ENCODE measurements around the gene MX2. TPM values are rescaled to one million over a fixed set of nuclear protein-coding genes. Genes with fewer than 3 reads are reported as not detected.

Gene MX2
- total and polyA plus RNA-seq, 4 donors: 0.69 to 4.7 (median 2.2) TPM

DNA sequence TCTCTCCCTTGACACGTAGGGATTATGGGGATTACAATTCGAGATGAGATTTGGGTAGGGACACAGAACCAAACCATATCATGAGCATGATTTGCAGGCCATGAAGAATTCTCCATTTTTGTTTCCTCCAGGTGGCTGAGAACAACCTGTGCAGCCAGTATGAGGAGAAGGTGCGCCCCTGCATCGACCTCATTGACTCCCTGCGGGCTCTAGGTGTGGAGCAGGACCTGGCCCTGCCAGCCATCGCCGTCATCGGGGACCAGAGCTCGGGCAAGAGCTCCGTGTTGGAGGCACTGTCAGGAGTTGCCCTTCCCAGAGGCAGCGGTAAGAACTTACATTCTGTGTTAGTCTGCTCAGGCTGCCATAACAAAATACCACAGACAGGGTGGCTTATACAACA, 73.9 kb downstream of the MX2 start:
- peak; percentile 13 for DNase-seq (ENCODE audit: low spot score)
- H3K4me1 ChIP-seq (ENCODE audit: control insufficient read depth in 4 of 4, insufficient read depth in 4 of 4, low read length in 3 of 4): peaks cover 0 to 3% (median 0%) of the 10 kb centered on the region in 4 donors
- no peak overlapping the region for H3K4me3 ChIP-seq (ENCODE audit: low read depth in 1 of 3, low read length in 3 of 3)
- peaks cover 0 to 5% (median 0%) of the 10 kb centered on the region in 4 donors for H3K9me3 ChIP-seq (ENCODE audit: control insufficient read depth in 4 of 4, low read length in 3 of 4)
- H3K36me3 ChIP-seq (ENCODE audit: control insufficient read depth in 4 of 4, insufficient read depth in 3 of 4, low read depth in 1 of 4, low read length in 3 of 4): peaks cover 21 to 75% (median 60%) of the 10 kb centered on the region in 4 donors
- no peak overlapping the region for H3K9ac ChIP-seq (ENCODE audit: low read depth in 1 of 2, low read length in 2 of 2)
- no peak for TF ChIP-seq FOXA1 (IDR thresholded peaks at IDR 0.05)
- no peak for TF ChIP-seq YY1 (IDR thresholded peaks at IDR 0.05)
- TF ChIP-seq, protein P1, sequence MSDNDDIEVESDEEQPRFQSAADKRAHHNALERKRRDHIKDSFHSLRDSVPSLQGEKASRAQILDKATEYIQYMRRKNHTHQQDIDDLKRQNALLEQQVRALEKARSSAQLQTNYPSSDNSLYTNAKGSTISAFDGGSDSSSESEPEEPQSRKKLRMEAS (IDR thresholded peaks at IDR 0.05): no peak
- no peak overlapping the region for H3K27ac ChIP-seq (ENCODE audit: low read depth in 1 of 2, low read length in 2 of 2)
- WGBS: 97% methylated on average over 11 of the region's 11 CpGs
- no peaks in the 10 kb centered on the region for H3K27me3 ChIP-seq (ENCODE audit: control insufficient read depth in 4 of 4, insufficient read depth in 4 of 4, low read length in 3 of 4)

DNA sequence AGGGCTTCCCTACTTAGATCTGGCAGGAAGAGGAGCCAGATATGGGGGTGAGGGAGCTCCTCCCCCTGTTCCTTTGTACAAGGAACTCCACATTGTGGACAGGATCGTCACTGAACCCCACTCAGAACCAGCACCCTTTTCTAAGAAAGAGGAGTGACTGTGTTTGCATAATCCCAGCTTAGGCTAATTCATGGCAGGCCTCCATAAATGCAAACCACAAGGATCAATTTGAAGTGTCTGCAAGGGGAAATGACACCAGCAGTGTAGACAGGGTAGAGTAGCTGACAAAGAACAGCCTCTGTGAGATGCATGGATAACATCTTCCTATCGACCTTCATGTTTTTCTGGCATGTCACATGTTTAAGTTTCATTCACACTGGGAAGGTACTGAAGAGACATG, 75.9 kb downstream of the MX2 start:
- TF ChIP-seq RAD21 (IDR thresholded peaks at IDR 0.05) (no peak), FOXA2 (IDR thresholded peaks at IDR 0.05) (no peak), HNF4G (IDR thresholded peaks at IDR 0.05) (no peak), NR2F2 (IDR thresholded peaks at IDR 0.05) (no peak), JUND (IDR thresholded peaks at IDR 0.05) (no peak), SP1 (IDR thresholded peaks at IDR 0.05) (no peak), GABPA (IDR thresholded peaks at IDR 0.05 in 1 of 2, conservative IDR thresholded peaks at IDR 0.05 in 1 of 2) (no peak), TAF1 (conservative IDR thresholded peaks at IDR 0.05) (no peak), YY1 (IDR thresholded peaks at IDR 0.05) (no peak), RXRA (IDR thresholded peaks at IDR 0.05) (no peak), FOXA1 (IDR thresholded peaks at IDR 0.05) (no peak), HNF4A (conservative IDR thresholded peaks at IDR 0.05) (no peak)
- TF ChIP-seq, protein P2, sequence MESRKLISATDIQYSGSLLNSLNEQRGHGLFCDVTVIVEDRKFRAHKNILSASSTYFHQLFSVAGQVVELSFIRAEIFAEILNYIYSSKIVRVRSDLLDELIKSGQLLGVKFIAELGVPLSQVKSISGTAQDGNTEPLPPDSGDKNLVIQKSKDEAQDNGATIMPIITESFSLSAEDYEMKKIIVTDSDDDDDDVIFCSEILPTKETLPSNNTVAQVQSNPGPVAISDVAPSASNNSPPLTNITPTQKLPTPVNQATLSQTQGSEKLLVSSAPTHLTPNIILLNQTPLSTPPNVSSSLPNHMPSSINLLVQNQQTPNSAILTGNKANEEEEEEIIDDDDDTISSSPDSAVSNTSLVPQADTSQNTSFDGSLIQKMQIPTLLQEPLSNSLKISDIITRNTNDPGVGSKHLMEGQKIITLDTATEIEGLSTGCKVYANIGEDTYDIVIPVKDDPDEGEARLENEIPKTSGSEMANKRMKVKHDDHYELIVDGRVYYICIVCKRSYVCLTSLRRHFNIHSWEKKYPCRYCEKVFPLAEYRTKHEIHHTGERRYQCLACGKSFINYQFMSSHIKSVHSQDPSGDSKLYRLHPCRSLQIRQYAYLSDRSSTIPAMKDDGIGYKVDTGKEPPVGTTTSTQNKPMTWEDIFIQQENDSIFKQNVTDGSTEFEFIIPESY (IDR thresholded peaks at IDR 0.05): no peak
- TF ChIP-seq, protein P3, sequence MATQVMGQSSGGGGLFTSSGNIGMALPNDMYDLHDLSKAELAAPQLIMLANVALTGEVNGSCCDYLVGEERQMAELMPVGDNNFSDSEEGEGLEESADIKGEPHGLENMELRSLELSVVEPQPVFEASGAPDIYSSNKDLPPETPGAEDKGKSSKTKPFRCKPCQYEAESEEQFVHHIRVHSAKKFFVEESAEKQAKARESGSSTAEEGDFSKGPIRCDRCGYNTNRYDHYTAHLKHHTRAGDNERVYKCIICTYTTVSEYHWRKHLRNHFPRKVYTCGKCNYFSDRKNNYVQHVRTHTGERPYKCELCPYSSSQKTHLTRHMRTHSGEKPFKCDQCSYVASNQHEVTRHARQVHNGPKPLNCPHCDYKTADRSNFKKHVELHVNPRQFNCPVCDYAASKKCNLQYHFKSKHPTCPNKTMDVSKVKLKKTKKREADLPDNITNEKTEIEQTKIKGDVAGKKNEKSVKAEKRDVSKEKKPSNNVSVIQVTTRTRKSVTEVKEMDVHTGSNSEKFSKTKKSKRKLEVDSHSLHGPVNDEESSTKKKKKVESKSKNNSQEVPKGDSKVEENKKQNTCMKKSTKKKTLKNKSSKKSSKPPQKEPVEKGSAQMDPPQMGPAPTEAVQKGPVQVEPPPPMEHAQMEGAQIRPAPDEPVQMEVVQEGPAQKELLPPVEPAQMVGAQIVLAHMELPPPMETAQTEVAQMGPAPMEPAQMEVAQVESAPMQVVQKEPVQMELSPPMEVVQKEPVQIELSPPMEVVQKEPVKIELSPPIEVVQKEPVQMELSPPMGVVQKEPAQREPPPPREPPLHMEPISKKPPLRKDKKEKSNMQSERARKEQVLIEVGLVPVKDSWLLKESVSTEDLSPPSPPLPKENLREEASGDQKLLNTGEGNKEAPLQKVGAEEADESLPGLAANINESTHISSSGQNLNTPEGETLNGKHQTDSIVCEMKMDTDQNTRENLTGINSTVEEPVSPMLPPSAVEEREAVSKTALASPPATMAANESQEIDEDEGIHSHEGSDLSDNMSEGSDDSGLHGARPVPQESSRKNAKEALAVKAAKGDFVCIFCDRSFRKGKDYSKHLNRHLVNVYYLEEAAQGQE (IDR thresholded peaks at IDR 0.05): no peak
- TF ChIP-seq, protein P4, sequence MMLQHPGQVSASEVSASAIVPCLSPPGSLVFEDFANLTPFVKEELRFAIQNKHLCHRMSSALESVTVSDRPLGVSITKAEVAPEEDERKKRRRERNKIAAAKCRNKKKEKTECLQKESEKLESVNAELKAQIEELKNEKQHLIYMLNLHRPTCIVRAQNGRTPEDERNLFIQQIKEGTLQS (IDR thresholded peaks at IDR 0.05): no peak
- TF ChIP-seq, protein P1 (IDR thresholded peaks at IDR 0.05): no peak
- TF ChIP-seq, protein P5, sequence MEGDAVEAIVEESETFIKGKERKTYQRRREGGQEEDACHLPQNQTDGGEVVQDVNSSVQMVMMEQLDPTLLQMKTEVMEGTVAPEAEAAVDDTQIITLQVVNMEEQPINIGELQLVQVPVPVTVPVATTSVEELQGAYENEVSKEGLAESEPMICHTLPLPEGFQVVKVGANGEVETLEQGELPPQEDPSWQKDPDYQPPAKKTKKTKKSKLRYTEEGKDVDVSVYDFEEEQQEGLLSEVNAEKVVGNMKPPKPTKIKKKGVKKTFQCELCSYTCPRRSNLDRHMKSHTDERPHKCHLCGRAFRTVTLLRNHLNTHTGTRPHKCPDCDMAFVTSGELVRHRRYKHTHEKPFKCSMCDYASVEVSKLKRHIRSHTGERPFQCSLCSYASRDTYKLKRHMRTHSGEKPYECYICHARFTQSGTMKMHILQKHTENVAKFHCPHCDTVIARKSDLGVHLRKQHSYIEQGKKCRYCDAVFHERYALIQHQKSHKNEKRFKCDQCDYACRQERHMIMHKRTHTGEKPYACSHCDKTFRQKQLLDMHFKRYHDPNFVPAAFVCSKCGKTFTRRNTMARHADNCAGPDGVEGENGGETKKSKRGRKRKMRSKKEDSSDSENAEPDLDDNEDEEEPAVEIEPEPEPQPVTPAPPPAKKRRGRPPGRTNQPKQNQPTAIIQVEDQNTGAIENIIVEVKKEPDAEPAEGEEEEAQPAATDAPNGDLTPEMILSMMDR (IDR thresholded peaks at IDR 0.05; ENCODE audit: low read depth, low read length, missing input control): no peak
- 85% methylated on average over 2 of the region's 2 CpGs for WGBS
- Histone ChIP-seq H3K9me3 (ENCODE audit: control insufficient read depth in 4 of 4, low read length in 3 of 4) (peaks cover 0 to 5% (median 0%) of the 10 kb centered on the region in 4 donors), H3K4me1 (ENCODE audit: control insufficient read depth in 4 of 4, insufficient read depth in 4 of 4, low read length in 3 of 4) (peaks cover 0 to 3% (median 0%) of the 10 kb centered on the region in 4 donors), H3K9ac (ENCODE audit: low read depth in 1 of 2, low read length in 2 of 2) (no peak overlapping the region), H3K4me3 (ENCODE audit: low read depth in 1 of 3, low read length in 3 of 3) (no peak overlapping the region), H3K27me3 (ENCODE audit: control insufficient read depth in 4 of 4, insufficient read depth in 4 of 4, low read length in 3 of 4) (no peaks in the 10 kb centered on the region), H3K27ac (ENCODE audit: low read depth in 1 of 2, low read length in 2 of 2) (no peak overlapping the region), H3K36me3 (ENCODE audit: control insufficient read depth in 4 of 4, insufficient read depth in 3 of 4, low read depth in 1 of 4, low read length in 3 of 4) (peaks cover 19 to 84% (median 64%) of the 10 kb centered on the region in 4 donors)
- no peak for DNase-seq (ENCODE audit: low spot score)
